Aorta (tissue), 5 donors: ENCODE results near the gene RTL10. TPM values are rescaled to one million over a fixed set of nuclear protein-coding genes. Genes with fewer than 3 reads are reported as not detected.

ENCODE experiments used
- ATAC-seq: fragments of 200-7000 bp; cut with Tn5 transposase; one replicate; pipeline ENCODE4 v1.9.1; 2022; ENCODE audit warnings: moderate library complexity; ENCODE audit not compliant: low FRiP score
- DNase-seq, 2 donors: peaks; one replicate each; pipeline ENCODE4 v3.0.0-alpha.2; 2020
- H3K27ac ChIP-seq, 2 donors: one replicate each; pipeline ENCODE4 v1.5.1; 2013; ENCODE audit warnings: low read length in 2 of 2, mild to moderate bottlenecking in 2 of 2, moderate library complexity in 2 of 2, control low read depth in 1 of 2, inconsistent platforms in 1 of 2, low read depth in 1 of 2
- H3K27me3 ChIP-seq, 2 donors: one replicate each; pipeline ENCODE4 v1.6.1; 2013; ENCODE audit warnings: control low read depth in 1 of 2, low read length in 1 of 2, mild to moderate bottlenecking in 1 of 2, moderate library complexity in 1 of 2; ENCODE audit not compliant: insufficient read depth in 2 of 2, control insufficient read depth in 1 of 2
- H3K36me3 ChIP-seq, 2 donors: one replicate each; pipeline ENCODE4 v1.6.1; 2013; ENCODE audit warnings: control low read depth in 1 of 2, low read length in 1 of 2, mild to moderate bottlenecking in 1 of 2; ENCODE audit not compliant: insufficient read depth in 2 of 2, control insufficient read depth in 1 of 2
- H3K4me1 ChIP-seq, 2 donors: one replicate each; pipeline ENCODE4 v1.6.1; 2013; ENCODE audit warnings: low read length in 2 of 2, control low read depth in 1 of 2, mild to moderate bottlenecking in 1 of 2, moderate library complexity in 1 of 2; ENCODE audit not compliant: insufficient read depth in 2 of 2, control insufficient read depth in 1 of 2
- H3K4me3 ChIP-seq, 2 donors: one replicate each; pipeline ENCODE4 v1.5.1; 2013; ENCODE audit warnings: low read length in 2 of 2, control low read depth in 1 of 2, mild to moderate bottlenecking in 1 of 2
- H3K9me3 ChIP-seq: one replicate; pipeline ENCODE4 v1.6.1; 2013; ENCODE audit warnings: mild to moderate bottlenecking, low read length; ENCODE audit not compliant: control insufficient read depth
- WGBS, 2 donors: extraction: QIAGEN DNeasy Blood & Tissue Kit; methylation state at CpG; one replicate each; pipeline ENCODE4 v1.1.7; 2013; 5-methylcytosine and 5-hydroxymethylcytosine counted together
- intact Hi-C, 2 donors: fragments of 100-400 bp; cut with DNase I; formaldehyde crosslinking; loops; one replicate each; pipeline versions ENCODE4 v1.14.2 to v1.15.0; 2022
- polyA plus RNA-seq, 2 donors: library from polyadenylated mRNA; stranded (reverse); fragments of 200-250 nt; gene quantifications; one replicate each; pipeline ENCODE4 v1.2.3, GENCODE V29; 2013
- total RNA-seq, 2 donors: library from RNA; stranded (reverse); fragmentation: NEBNext Ultra II Directional; extraction: Animal tissue kit (Norgen Biotek cat#: 25700); gene quantifications; one replicate each; pipeline ENCODE4 v1.2.1, GENCODE V29; 2021
- donor health status: healthy with polysubstance abuse.
- donor health status: Bipolar disorder and iron deficiency.
- donor health status: DM: no; HTN: no; CAD: no.
- donor health status: DM: no; HTN: no; CAD: no.
- donor health status: DM: yes; HTN: yes; CAD: no.

Gene RTL10
- total and polyA plus RNA-seq, 4 donors = 5.5 to 16.6 (median 7.9) TPM

- DNase-seq (peak in 1 of 2 donors; percentile 51), ATAC-seq (no peak)
- H3K4me1 ChIP-seq = no peaks in the 10 kb centered on the region
- H3K4me3 ChIP-seq = no peak overlapping the region
- H3K36me3 ChIP-seq = no peaks in the 10 kb centered on the region
- 95 to 96% methylated on average over 12 of the region's 12 CpGs for WGBS, 2 donors
- no peaks in the 10 kb centered on the region for H3K27me3 ChIP-seq
- intact Hi-C loops = no loop called here
- H3K27ac ChIP-seq = no peak overlapping the region
- no peaks in the 10 kb centered on the region for H3K9me3 ChIP-seq
Measured at GRCh38 chr22:19869497-19870152, 15.0 kb upstream of the RTL10 start.

DNA sequence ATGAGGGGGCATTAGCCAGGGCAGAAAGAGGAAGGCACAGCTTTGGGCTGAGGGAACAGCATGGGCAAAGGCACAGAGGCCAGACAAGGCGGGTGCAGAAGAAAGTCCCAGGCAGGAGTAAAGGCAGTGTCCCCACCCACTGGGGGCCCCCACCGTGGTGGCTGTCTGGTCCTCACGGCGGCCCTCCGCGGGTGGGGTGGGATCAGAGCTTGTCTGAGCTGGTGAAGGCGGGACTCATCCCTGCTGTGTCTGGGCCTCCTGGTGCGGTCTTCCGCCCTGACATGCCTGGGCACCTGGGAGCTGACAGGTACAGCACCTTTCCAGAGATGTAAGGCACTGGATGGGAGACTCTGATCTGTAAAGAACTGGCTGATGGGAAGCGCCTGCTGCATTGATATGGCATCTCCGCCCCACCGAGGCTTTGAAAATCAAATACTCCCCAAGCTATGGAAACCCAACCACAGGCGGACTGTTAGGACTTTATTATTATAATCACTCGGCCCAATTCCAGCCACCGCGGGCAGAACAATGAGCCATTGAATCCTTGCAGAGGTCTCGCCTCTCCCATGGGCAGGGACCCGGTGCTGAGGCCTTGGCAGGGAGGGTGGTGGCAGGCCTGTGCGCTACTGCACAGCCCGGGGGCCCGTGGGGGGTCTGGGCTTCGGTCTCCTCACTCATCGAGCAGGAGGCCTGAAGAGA lies 14.2 kb upstream of the RTL10 start:
- no peak overlapping the region for H3K27ac ChIP-seq
- intact Hi-C loops = no loop called here
- no peaks in the 10 kb centered on the region for H3K36me3 ChIP-seq
- H3K4me1 ChIP-seq = no peaks in the 10 kb centered on the region
- 85 to 87% methylated on average over 23 of the region's 23 CpGs for WGBS, 2 donors
- ATAC-seq (no peak), DNase-seq (peak; percentile 41 to 62)
- H3K9me3 ChIP-seq = no peaks in the 10 kb centered on the region
- no peak overlapping the region for H3K4me3 ChIP-seq
- H3K27me3 ChIP-seq = no peaks in the 10 kb centered on the region

GRCh38 chr22:19868333-19868732 lies 13.7 kb upstream of the RTL10 start:
- Histone ChIP-seq H3K27ac (no peak overlapping the region), H3K4me3 (no peak overlapping the region), H3K36me3 (no peaks in the 10 kb centered on the region), H3K9me3 (no peaks in the 10 kb centered on the region), H3K27me3 (no peaks in the 10 kb centered on the region), H3K4me1 (no peaks in the 10 kb centered on the region)
- WGBS, 2 donors = 93 to 94% methylated on average over 3 of the region's 3 CpGs
- DNase-seq = peak; percentile 9 to 27
- ATAC-seq = no peak
- intact Hi-C loops = no loop called here

DNA sequence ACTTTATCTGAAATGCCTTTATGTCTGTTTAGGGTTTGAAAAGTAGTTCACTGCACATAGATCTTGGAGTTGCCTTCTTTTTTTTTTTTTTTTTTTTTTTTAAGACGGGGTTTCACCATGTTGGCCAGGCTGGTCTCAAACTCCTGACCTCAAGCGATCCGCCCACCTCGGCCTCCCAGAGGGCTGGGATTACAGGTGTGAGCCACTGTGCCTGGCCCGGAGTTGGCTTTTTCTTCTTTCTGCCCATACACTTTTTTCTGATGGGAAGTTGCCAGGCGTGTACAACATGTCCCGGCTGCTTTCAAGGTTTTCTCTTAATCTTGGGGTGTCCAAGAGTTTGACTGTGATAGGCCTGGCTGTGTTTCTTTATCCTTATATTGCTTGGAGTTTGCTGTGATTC lies 12.9 kb upstream of the RTL10 start:
- no peaks in the 10 kb centered on the region for H3K9me3 ChIP-seq
- H3K27me3 ChIP-seq = no peaks in the 10 kb centered on the region
- no peaks in the 10 kb centered on the region for H3K4me1 ChIP-seq
- intact Hi-C loops = no loop called here
- DNase-seq (peak; percentile 16 to 30), ATAC-seq (no peak)
- H3K4me3 ChIP-seq = no peak overlapping the region
- H3K27ac ChIP-seq = no peak overlapping the region
- H3K36me3 ChIP-seq = no peaks in the 10 kb centered on the region
- WGBS, 2 donors = 87 to 95% methylated on average over 6 to 7 of the region's 7 CpGs

- Histone ChIP-seq H3K27ac (no peak overlapping the region), H3K4me3 (no peak overlapping the region), H3K9me3 (no peaks in the 10 kb centered on the region), H3K4me1 (no peaks in the 10 kb centered on the region), H3K27me3 (no peaks in the 10 kb centered on the region), H3K36me3 (no peaks in the 10 kb centered on the region)
- intact Hi-C loops = no loop called here
- WGBS, 2 donors = 90 to 91% methylated on average over 3 of the region's 3 CpGs
- ATAC-seq (no peak), DNase-seq (no peak)
Measured at GRCh38 chr22:19866665-19867009, 12.0 kb upstream of the RTL10 start.

DNA sequence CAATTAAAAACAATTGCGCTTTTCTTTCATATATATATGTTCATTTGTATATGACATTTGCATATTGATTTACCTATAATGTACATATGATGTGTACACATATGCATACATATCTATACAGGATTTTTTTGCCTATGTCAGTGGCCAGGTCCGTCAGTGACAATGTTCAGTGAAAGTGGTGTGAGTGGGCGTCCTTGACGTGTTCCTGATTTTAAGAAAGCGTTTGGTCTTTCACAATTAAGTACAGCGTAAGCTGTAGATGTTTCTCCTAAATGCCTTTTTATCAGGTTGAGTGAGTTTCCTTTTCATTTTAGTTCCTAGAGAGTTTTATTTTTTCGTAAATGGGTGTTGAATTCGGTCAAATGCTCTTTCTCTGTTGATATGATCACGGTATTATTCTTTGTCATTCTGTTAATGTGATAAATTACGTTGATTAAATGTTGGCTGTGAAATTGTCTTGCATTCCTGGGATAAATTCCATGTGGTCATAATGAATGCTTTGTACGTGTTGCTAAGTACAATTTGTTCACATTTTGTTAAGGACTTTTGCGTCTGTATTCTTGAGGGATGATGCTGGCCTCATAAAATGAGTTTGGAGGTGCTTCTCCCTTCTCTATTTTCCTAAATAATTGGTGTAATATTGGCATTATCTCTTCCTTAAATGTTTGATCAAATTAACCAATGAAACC lies 10.6 kb upstream of the RTL10 start:
- intact Hi-C loops = no loop called here
- WGBS, 2 donors = 81% methylated on average over 12 of the region's 12 CpGs
- Histone ChIP-seq H3K9me3 (no peaks in the 10 kb centered on the region), H3K36me3 (no peaks in the 10 kb centered on the region), H3K27ac (no peak overlapping the region), H3K4me3 (no peak overlapping the region), H3K27me3 (no peaks in the 10 kb centered on the region), H3K4me1 (no peaks in the 10 kb centered on the region)
- no peak for ATAC-seq
- peak in 1 of 2 donors; percentile 13 for DNase-seq

DNA sequence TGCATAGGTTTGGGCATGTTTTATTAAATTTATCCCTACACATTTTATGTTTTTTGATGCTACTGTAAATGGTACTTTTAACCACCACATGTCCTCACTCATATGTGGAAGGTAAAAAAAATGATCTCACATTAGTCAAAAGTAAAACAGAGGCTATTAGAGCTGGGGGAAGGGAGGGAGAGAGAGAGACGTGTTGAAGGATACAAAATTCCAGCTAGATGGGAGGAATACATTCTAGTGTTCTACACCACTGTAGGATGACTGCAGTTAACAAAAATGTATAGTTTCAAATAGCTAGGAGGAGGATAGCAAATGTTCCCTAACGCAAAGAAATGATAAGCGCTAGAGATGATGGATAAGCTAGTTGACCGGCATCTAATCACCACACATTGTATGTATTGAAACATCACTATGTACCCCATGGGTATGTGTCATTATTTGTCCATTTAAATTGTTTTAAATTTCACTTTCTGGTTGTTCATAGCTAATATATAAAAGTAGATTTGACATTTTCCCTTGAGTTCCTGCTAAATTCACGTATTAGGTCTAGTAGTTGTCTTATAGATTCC lies 9.9 kb upstream of the RTL10 start:
- Histone ChIP-seq H3K36me3 (no peaks in the 10 kb centered on the region), H3K9me3 (no peaks in the 10 kb centered on the region), H3K27me3 (no peaks in the 10 kb centered on the region), H3K27ac (no peak overlapping the region), H3K4me3 (no peak overlapping the region), H3K4me1 (no peaks in the 10 kb centered on the region)
- DNase-seq (no peak), ATAC-seq (no peak)
- intact Hi-C loops = no loop called here
- WGBS, 2 donors = 93% methylated on average over 5 of the region's 5 CpGs

- ATAC-seq = no peak
- Histone ChIP-seq H3K27ac (no peak overlapping the region), H3K27me3 (no peaks in the 10 kb centered on the region), H3K4me1 (no peaks in the 10 kb centered on the region), H3K36me3 (no peaks in the 10 kb centered on the region), H3K9me3 (no peaks in the 10 kb centered on the region), H3K4me3 (no peak overlapping the region)
- WGBS, 2 donors = 93 to 95% methylated on average over 5 of the region's 5 CpGs
- no peak for DNase-seq
- intact Hi-C loops = no loop called here
Measured at GRCh38 chr22:19863571-19863970, 8.9 kb upstream of the RTL10 start.
